GM21423 (cell line): ENCODE measurements around the gene NEMF.
"Not testable (repeated sequence)": the region's sequence is repeated elsewhere in the genome, so short reads cannot be mapped to it uniquely, and the experiment has no call there.

ENCODE experiments used
- ATAC-seq: cut with Tn5 transposase; IDR thresholded peaks from one replicate; pipeline ENCODE4 v1.9.1; 2021; ENCODE audit warnings: mild to moderate bottlenecking, moderate library complexity; ENCODE audit not compliant: unreplicated experiment

NEMF gene

DNA sequence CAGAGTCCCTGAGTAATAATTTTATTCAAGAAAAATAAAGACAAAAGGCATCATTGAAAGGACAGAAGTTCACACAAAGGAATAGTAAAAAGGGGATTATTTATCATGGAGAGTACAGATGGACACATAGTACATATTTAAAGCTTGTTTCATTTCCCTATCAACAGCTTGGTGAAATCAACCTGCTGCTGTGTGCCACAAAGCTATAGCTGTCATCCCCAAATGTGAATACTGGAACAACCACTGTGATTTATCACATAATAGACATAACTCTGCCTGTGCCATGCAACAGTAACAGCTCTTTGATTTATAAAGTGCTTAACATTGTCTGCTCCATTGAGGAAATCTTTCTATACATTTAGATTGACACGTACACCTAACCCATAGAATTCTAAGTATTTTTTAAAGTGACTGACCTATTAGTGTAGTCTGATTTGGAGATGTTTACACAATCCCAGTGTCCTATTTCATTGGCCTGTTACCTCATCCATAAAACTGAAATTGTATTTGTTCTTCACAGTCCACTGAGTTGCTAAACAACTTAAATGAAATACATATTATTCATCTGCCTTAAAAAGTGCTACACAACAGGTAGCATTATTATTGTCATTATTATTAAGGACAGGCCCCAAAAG, 3.3 kb downstream of the NEMF start:
- no peak for ATAC-seq

DNA sequence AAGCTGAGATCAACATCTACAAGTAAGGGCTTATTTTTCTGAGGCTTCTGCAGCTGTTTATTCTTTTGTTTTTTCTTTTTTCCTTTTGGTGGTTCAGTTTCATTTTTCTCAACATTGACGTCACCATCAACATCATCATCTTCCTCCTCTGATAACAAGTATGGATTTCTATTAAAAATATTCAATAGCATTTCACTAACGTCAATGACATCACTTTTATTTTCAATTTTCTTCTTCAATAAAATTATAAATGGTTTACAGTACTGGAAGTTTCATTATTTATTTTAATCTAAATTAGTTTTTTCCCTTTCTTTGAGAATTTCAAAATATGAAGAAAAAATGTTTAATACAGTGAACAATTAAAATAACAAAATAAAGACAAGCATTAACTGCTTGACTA, 23.9 kb downstream of the NEMF start:
- no peak for ATAC-seq

DNA sequence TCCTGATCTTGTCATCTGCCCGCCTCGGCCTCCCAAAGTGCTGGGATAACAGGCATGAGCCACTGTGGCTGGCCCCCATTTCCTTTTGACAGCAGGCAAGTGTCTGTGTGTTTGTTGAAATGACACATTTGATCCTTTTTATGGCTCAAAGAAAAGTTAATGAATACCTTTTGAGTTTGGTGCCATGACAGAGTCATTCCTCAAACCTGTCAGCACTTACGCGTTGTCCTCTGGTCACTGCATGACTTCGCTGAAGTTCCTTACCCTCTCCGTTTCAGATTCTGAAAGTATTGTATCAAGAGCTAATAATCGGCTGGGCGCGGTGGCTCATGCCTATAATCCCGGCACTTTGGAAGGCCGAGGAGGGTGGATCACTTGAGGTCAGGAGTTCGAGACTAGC, 32.4 kb downstream of the NEMF start:
- ATAC-seq, result no peak

DNA sequence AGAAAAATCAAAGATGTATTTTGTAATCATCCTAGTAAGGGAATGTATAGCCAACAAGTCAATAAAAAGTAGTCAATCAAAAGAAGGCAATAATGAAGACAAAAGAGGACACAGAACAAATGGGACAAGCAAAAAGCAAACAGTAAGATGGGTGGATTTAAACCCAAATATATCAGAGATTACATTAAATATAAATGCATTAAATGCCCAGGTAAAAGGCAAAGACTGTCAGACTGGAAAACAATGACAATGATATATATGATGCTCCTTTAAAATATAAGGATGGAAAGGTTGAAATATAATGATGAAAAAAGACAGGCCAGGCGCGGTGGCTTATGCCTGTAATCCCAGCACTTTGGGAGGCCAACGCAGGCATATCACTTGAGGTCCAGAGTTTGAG, 35.7 kb downstream of the NEMF start:
- no peak for ATAC-seq

DNA sequence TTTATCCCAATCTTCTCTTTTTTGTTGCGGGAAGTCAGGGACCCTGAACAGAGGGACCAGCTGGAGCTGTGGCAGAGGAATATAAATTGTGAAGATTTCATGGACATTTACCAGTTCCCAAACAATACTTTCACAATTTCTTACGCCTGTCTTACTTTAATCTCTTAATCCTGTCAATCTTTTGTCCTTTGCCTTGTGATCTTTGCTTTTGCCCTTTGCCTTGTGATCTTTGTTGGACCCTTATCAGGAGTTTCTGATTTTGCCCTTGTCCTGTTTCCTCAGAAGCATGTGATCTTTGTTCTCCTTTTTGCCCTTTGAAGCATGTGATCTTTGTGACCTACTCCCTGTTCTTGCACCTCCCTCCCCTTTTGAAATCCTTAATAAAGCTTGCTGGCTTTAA, 36.5 kb downstream of the NEMF start:
- ATAC-seq, result not testable (repeated sequence)

DNA sequence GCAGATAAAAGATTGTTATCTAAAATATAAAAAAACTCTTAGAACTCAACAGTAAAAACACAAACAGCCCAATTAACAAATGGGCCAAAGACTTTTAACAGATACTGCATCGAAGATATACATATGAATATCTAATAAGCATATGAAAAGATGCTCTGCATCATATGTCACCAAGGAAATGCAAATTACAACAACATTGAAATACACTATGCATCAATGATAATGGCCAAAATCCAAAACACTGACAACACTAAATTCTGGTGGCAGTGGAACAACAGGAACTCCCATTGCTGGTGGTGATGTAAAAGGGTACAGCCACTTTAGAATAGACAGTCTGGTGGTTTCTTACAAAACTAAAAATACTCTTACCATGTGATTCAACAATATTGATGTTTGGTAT, 43.8 kb downstream of the NEMF start:
- no peak for ATAC-seq

DNA sequence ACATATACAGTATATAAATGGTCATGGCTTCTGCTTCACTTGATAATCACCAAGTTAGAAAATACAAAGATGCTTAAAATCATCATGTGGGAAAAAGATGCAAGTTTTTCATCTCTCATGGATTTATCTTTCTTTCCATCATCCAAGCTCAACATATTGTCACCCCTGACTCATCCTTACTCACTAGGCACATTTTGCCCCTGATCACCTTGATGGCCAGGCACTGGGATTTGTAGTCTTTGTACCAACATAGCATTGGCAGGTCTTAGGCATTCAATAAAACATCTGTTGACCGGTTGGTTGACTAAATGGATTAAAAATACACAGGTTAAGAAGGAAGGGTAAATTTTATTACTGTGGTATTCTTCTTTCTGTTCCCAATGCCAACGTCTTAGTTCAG, 56.6 kb downstream of the NEMF start:
- no peak for ATAC-seq

DNA sequence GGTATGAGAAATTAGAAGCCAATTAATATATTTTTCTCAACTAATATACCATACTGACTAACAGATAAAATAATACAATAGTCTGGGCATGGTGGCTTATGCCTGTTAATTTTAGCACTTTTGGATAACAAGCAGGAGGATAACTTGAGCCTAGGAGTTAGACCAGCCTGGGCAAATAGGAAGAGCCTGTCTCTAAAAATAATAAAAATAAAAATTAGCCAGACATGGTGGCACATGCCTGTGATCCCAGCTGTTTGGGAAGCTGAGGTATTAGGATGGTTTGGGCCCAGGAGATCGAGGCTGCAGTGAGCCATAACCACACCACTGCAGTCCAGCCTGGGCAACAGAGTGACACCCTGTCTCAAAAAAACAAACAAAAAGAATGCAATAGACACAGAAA, 60.0 kb downstream of the NEMF start:
- ATAC-seq, result no peak

DNA sequence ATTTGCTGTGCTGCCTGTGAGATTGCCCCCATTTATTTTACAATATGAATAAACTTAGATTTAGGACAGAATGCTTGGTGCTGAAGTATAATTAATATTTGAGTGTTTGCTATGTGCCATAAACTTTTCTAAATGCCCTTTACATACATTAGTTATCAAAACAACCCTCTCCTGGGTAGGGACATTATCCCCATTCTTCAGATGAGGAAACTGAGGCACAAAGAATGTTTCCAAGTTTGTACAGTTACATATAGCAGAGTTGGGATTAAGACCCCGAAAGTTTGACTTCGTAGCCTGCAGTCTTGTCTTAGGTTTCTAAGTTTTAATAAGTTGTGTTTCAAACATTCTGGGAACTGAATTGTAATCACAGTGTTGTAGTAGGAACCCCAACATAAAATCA, 66.3 kb downstream of the NEMF start:
- ATAC-seq, result no peak

DNA sequence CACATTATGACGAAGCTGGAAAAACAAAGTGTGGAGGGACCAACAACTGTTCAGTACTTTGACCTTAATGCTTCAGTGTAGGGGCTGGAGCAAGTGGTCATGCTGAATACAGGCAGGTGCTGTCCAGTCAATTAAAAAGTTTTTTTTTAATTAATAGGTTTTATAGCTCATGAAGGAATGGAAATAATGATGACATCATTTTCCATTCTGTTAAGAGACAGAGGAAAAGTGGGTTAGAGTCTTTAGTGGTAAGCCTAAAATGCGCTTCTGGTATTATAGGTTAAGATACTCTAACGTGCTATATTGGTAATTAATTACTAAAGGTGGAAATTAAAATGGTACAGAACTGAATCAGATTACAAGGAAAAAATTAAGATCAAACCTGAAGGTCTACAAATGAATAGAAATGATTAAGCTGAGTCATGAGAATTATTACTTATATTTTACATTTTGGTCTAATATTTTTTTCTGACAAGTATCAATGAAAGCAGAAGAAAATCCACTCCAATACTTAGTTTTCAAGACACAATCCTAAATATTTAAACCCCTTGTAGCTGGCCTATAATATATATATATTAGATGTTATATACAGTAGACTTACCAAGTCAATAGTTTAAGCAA, 69.1 kb downstream of the NEMF start:
- no peak for ATAC-seq

DNA sequence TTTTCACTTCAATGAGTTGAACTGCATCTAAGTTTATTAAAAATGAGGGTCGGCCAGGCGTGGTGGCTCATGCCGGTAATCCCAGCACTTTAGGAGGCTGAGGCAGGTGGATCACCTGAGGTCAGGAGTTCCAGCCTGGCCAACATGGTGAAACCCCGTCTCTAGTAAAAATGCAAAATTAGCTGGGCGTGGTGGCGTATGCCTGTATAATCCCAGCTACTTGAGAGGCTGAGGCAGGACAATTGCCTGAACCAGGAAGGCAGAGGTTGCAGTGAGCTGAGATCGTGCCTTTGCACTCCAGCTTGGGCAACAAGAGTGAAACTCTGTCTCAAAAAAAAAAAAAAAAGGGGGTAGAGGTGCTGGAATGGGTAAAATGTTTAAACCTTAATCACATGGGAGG, 71.5 kb downstream of the NEMF start:
- not testable (repeated sequence) for ATAC-seq

DNA sequence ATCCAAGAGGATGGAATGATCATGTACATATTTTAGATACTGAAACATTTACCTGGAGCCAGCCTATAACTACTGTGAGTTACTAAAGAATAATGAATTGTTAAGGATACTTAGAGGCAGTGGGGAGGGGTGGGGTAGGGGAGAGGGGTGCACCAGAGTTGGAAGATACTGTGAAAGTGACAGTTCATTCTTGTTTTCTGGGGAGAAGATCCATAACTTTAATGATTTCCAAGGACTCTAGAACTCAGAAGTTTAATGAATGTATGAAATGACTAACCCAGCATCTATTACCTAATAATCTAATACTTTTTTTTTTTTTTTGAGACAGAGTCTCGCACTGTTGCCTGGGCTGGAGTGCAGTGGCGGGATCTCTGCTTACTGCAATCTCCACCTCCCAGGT, 74.2 kb downstream of the NEMF start:
- no peak for ATAC-seq

DNA sequence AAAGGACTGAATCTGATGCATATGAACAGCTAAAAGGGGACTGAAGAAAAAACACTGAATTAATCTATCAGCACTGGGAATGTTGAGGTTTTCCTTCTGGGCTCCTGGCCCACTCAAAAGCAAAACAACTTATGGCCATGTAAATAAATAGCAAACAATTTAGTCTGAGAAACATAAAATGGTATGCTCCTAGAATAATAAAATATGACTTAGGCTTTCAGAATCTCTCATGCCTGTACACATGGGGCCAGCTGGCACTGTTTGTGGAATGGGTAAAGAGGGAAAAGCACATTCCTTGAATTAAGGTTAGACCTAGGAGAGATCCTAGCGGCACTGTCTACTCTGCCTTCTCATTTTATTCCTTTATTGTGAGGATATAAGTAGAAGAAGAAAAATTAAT, 78.5 kb downstream of the NEMF start:
- no peak for ATAC-seq

DNA sequence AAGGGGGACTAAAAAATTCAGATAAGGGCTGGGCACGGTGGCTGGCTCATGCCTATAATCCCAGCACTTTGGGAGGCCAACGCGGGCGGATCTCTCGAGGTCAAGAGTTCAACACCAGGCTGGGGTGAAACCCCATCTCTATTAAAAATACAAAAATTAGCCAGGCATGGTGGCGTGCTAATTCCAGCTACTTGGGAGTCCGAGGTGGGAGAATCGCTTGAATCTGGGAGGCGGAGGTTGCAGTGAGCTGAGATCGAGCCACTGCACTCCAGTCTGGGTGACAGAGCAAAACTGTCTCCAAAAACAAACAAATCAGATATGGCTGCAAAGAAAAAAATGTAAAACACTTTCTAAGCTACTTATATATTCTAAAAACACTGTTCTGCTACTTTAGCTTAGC, 80.9 kb downstream of the NEMF start:
- not testable (repeated sequence) for ATAC-seq

DNA sequence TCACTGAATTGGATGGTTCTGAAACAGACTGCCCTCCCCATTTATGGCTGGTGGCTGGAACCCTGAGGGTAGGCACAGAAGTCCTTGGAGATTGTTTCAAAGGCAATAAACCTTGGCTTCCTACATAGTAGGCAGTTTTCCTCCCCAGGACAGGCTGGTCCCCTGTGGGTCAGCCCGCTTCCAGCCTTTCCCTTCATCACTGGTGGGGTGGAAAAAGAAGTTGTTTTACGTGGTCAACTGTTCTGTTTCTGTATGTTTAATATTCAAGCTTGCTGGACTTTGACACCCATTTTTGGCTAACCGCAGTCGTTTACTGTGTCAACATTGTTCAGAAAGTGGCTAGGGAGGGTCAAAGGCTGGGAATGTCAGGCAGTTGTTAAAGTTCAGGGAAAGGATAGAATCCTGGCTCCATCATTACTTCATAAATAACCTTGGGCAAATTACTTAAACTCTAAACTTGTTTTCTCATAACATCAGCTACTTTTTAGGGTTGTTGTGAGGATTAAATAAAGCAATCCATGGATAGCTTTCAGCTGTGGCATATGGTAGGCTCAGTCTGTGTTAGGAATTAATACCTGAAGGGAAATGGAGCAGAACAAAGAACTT, 82.3 kb downstream of the NEMF start:
- ATAC-seq, result no peak

DNA sequence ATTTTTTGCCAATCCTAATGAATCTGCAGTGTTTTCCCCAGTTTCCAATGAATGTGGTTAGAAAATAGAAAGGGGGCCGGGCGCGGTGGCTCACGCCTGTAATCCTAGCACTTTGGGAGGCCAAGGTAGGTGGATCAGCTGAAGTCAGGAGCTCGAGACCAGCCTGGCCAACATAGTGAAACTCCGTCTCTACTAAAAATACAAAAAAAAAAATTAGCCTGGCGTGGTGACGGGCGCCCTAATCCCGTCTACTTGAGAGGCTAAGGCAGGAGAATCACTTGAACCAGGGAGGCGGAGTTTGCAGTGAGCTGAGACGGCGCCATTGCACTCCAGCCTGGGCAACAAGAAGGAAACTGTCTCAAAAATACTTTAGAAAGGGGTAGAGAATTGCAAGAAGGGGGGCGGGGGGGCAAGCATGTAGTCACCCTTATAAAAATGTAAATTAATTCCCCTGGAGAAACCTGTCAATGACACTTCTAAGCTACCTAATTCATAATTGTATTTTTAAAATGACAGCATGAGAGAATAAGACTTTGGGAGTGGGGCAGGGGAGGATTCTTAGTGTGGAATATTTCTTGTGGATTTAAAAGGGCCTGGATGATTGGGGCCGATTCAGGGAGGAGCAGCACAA, 82.9 kb downstream of the NEMF start:
- no peak for ATAC-seq

DNA sequence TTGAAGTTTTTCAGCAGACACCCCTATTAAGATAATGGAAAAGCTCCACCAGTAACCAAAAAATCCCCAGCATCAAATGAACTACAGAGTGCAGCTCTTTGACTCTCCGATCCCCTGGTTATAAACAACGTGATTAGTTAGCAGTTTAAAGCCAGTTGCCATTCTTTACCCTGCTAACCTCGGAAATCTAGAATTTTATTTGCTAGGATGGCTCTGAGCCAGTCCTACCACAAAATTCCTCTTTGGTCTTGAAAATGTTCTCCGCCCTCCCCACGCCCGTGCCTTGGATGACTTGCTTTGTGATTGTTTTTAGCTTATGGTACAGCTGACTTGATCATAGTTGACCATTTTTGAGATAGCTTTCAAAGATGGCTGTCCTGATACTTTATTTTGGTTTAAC, 83.4 kb downstream of the NEMF start:
- ATAC-seq, result no peak

DNA sequence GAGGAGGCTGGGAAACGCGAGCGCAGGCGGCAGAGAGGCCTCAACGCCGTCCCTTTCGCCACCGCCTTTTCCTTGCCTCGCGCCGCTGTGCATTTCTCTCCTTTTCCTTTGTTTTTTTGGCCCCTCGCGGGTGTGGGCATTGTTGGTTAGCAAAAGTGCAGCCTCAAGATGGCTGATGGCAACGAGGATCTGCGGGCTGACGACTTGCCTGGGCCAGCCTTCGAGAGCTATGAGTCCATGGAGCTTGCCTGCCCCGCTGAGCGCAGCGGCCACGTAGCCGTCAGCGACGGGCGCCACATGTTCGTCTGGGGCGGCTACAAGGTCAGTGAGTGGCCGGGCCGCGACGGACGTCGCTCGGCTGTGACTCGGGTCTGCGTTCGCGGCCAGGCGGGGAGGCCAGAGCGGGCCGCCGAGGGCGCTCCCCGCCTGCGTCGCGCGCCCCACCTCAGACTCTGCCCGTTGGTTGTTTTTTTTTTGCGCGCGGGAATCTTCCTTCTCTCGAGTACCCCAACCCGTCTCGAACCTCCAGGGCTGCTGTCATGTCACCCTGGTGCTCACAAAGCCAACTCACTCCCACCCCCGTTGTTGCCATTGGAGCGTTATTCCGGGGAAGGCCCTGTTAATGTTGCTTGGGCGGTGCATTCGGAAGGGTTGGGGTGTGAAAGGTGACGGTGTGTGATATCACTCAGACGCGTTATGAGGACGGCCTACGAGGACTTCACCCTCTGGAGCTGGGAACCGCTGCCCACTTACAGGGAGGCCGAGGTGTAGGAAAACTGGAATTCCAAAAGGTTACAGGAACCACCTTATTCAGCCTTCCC, 84.1 kb downstream of the NEMF start:
- peak; percentile 30 for ATAC-seq

DNA sequence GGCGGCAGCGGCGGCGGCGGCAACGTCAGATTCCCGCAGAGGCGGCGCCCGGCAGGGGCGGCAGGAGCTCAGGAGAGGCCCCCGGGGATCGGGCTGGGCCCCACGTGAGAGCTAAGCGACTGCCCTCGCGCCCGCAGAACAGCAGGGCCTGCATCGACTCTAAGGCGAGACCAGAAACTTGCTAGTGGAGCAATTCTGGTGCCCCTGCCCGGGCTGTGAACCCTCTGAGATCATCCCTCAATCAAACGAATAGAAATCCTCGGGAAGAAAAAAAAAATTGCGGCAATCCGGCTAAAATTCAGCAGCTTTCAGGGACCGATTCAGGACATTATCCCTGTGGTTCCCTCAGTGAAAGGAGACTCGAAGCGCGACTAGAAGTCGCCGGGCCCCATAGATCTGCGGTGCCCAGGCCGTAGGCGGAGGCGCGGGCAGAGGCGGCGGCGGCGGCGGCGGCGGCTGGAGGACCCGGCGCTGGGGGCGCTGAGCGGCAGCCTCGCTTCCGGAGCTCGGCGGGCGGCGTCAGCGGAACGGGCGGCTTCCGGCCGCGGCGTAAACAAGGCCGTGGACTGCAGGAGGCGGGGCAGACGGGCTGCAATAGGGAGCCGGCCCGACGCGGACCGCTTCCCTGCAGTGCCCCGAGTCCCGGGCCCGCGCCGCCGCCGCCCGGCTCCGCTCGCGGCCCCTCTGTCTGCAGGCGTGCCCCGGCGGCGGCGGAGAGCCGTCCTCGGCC, 84.9 kb downstream of the NEMF start, which contains the start of gene KLHDC2:
KLHDC2 (plus strand) TSS at position 583 of the 730 bp plus-strand sequence. CDS start 316 bp downstream, outside the sequence.
- ATAC-seq, result peak; percentile 91

DNA sequence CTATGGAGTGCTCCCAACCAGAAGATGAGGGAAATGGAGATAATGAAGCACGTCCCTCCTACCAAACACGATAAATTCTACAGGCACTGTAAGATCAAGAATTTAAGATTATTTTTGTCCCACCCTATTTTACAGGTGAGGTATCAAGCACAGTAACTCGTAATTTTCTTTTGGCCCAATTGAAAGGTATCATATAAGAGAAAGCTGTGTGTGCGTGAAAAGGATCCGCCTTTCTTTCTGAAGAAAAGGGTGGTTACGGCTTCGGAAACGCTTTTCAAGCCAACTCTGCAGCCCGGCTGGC, 85.4 kb downstream of the NEMF start:
- ATAC-seq, result no peak

DNA sequence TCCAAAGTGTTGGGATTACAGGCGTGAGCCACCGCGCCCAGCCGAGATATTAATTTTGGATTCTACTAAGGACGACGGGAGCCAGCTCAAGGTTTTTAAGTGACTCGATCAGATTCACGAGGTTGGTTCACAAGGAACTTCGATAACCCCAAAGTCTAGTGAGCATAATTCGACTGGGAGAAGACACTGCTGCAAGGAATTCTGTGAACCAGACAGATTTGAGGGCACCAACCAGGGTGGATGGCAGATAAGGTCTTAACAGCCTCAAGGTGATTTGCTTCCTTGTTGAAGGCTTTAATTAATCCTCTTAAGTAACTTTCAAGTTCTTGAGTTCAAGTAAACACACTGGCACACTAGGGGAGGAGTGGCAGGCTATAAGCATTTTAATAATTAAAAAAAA, 85.7 kb downstream of the NEMF start:
- ATAC-seq, result no peak
